Ureter (tissue), 1 donor: ENCODE measurements around the gene ST8SIA4. TPM values are rescaled to one million over a fixed set of nuclear protein-coding genes. Genes with fewer than 3 reads are reported as not detected.
"Not testable (repeated sequence)": the region's sequence is repeated elsewhere in the genome, so short reads cannot be mapped to it uniquely, and the experiment has no call there.

ENCODE experiments used
- DNase-seq: peaks from one replicate; pipeline ENCODE4 v3.0.0-alpha.2; 2020; ENCODE audit warnings: low spot score
- total RNA-seq: library from RNA; stranded (reverse); gene quantifications from one replicate; pipeline ENCODE4 v1.2.4, GENCODE V29; 2023
- donor health status: DM: yes; HTN: yes; CAD: no.

ST8SIA4 gene
- total RNA-seq, 1 donor from 2014 or later: 6.5 TPM

DNA sequence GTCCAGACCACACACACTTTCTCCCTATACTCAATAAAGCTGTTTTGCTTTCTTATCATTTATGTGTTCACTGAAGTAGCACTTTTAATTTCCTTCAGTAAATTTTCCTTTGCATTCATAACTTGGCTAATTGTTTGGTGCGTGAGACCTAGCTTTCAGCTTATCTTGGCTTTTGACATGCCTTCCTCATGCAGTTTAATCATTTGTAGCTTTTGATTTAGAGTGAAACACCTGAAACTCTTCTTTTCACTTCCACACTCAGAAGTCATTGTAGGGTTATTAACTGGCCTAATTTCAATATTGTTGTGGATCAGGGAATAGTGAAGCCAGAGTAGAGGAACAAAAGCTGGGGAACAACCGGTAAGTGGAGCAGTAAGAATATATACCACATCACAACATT, 114.7 kb downstream of the ST8SIA4 start:
- no peak for DNase-seq

DNA sequence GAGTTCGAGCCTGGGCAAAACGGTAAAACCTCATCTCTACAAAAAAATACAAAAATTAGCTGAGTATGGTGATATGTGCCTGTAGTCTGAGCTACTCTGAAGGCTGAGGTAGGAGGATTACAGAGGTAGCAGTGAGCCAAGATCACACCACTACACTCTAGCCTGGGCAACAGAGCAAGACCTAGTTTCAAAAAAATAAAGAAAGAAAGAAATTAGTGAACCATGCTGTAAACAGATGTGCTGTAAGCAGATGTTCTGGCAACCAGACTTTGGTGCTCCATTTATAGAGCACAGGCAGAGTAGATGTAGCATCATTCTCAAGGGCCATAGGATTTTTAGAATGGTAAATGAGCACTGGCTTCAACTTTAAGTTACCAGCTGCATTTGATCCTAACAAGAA, 115.4 kb downstream of the ST8SIA4 start:
- DNase-seq: no peak

DNA sequence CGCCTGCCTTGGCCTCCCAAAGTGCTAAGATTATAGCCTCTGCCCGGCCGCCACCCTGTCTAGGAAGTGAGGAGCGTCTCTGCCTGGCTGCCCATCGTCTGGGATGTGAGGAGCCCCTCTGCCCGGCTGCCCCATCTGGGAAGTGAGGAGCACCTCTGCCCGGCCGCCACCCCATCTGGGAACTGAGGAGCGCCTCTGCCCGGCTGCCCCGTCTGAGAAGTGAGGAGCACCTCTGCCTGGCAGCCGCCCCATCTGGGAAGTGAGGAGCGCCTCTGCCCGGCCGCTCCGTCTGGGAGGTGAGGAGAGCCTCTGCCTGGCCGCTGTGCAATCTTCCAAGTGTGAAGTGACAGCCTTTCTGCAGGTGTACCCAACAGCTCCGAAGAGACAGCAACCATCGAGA, 117.5 kb downstream of the ST8SIA4 start:
- DNase-seq: not testable (repeated sequence)

DNA sequence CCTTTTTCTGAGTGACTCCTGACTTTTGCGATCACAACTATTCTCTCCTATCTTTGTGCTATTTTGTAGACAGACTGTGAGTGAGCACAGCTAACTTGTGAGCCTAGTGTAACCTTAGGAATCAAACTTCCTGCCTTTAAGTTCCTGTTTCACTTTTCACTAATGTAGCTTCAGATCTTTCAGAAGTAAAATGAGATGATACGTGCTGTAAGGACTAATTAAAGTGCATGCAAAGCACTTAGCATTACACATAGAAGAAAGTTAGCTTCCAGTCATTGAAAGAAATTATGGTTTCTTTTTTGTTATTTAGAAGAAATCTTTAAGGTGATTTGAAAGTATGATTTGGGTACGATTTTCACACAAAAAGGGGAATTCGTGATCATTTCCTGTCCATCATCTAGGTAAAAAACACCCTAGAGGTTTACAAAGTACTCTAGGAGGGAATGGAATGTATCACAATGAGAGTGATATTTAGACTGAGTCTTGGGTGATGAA, 122.7 kb downstream of the ST8SIA4 start:
- DNase-seq: no peak

DNA sequence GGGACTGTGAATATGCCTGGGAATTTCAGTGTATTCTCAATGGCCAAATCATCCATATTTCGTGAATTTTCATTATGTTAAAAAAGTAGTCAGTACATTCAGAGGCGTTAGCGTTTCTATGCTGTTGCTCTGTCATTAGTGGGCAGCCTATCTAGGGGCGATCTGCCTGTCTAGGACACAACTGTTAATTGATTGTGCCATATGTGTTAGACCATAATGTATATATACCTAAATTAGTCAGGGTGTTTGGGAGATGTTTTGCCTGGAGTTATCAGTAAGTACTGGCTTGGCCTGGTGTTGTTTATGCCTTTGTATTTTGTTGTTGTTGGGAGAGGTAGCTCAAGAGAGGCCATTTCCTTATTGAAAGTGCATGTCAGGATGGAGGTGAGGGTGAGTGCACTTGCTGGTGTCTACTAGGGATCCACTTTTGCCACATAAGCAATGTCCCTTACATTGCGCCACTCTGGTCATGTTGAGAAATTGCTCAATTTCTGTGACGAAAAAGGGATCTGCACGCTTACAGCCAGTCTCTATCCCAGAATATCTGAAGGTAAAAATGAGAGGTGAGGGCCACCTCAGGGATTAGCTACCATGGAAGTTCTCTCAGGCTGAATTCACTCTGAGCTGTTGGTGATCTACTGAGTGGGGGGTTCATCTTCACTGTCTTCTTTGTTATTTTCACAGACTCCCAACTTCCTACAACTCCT, 123.3 kb downstream of the ST8SIA4 start:
- no peak for DNase-seq

DNA sequence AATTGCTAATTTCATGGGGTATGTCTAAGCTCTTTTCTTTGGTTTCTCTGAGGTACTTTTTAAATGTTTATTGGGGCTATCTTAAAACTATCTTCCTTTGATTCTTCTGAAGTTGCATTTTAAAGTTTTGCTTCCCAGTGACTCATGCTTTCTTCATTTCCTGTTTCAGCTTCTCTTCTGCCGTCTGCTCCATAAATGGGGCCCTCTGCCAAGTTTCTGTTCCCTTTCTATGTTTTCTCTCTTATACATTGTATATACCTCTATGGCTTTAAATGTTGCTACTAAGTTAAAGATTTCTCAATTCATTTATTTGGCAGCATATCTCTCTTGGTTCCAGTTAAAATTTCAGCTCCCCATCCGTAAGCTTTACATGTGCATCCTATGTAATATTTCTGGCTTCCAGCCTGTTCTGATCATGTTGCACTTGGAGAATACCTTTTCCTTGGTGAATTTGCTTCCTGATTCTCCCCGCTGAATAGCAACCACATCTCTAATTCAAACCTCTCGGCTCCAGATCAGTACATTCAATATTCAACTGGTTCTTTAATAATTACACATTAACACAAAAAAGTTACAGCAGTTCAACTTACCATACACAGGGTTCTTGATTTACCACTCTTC, 125.3 kb downstream of the ST8SIA4 start:
- DNase-seq: no peak

DNA sequence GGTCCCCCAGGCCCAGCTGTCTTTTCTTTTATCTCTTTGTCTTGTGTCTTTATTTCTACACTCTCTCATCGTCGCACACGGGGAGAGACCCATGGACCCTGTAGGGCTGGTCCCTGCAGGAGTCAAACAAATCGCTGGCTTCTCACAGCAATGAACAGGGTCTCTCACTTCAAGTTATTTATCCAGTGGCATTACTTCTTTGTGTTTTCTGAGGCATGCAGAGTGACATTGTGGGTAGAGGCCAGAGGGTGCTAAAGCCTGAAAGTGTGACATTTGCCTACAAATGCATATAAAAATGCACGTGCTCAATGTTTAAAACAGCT, 127.6 kb downstream of the ST8SIA4 start:
- DNase-seq: no peak

DNA sequence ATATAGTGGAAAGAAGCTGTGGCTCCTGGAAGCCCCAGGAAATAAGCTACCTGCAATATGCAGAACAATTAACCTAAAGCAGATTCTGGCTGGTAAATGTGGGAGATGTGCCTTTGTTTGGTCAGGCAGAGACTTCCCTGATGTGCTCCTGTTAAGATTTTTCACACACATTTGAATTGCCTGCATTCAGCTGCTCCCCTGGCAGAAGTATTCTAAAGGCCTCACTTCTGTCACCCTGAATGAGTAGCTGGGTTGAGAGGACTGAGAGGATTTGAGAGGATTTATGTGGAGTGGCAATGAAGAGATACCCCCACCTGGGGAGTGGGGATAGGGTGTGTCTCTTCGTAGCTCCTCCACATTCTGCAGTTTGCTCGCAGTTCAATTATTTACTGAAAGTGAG, 130.5 kb downstream of the ST8SIA4 start:
- DNase-seq: no peak

DNA sequence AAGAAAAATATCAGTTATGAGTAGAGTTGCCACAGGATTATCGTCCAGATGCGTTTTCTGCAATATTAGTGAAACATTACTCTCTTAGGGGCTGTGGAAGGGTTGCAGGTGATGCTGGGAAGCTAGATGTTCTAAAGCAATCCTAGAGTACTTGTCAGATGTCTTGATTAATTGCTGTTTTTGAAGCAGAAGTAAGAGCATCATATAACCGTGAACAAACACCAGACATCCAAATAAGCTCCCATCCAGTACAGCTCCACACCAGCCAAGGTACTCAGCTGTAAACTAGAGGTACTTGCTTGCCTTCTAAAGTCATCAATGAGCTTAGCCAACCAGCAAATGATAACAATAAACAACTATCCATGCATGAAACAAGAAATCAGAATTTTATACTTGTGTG, 131.1 kb downstream of the ST8SIA4 start:
- no peak for DNase-seq

DNA sequence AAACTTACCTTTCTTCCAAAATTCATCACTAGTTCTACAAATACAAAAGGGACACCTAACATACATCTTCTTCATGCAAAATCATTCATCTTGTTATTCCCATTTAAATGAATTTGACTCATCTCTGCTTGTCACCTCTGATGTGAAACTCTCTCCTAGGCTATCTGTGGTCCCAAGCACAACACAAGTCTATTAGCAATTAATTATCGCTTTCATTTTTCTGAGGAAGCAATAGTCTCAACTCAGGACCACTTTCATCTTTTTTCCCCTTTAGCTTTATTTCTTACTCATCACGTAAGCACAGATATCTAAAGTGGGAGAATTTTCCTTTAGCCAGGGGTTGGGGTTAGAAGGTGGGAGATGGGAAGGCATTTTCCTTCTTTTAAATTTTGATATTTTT, 131.9 kb downstream of the ST8SIA4 start:
- no peak for DNase-seq

DNA sequence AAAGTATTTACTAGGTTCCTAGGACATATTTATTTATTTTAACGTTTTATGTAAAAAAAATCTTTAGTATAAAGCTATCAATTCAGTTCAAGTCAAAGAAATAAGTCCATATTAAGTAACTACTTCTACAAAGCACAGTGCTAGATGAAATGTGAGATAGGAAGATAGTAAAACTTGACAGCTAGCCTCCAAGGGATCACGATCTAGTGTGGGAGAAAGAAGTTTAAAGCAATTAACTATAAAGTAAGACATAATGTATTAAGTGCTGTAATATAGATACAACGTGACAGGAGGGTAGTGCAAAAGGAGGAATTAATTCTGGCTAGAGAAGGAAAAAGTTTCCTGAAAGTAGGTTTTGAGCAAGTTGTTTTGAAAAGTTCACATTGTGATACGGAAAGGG, 134.9 kb downstream of the ST8SIA4 start:
- no peak for DNase-seq

DNA sequence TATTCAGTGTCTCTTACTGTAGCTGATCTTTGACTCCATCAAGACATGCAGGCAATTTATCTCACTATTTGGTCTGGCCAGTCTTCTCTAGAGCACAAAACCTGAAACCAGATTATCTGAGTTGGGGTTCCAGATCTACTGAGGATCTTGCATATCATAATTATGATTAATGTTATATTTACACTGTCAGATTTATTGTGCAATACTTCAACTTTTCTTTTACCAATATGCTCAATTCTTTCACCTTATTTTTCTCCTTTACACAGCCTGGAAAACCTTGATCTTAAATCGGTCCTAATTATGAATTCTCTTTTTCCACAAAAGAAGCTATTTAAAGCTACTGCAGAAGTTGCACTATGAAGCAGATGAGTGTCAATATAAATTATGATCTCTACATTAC, 140.1 kb downstream of the ST8SIA4 start:
- DNase-seq: no peak

DNA sequence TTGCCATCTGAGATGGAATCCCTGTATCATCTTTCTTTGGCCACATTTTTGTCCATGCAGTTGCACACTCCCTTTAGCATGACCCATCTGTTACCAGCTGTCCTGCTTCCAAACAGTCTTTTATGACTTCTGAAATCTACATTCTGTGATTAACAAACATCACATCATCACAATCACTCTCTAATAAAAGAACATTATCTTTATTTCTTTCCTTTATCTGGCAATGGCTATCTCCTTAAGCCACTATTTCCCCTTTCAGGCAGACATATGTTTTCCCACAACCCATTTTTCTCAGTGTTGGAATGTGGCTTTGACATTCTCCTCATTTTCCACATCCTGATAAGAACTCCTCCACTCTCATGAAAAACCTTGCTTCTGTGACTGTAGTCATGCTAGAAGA, 141.0 kb downstream of the ST8SIA4 start:
- DNase-seq: no peak

DNA sequence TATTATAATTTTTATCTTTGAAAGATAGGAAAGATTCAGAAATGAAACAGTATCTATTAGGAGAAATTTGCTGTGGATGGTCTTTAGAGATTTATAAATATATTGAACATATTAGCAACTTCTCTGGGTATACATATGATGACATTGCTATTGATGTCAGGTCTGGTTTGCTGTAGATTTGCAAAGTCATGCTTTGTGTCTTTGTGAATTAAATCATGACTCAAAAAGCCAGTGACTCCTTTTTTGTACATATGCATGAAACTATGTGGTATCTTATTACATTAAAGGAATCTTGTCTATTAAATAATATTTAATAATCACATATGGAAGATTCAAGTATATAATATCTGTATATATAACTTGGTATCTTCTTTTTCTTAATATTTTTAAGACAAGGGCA, 141.9 kb downstream of the ST8SIA4 start:
- DNase-seq: no peak

DNA sequence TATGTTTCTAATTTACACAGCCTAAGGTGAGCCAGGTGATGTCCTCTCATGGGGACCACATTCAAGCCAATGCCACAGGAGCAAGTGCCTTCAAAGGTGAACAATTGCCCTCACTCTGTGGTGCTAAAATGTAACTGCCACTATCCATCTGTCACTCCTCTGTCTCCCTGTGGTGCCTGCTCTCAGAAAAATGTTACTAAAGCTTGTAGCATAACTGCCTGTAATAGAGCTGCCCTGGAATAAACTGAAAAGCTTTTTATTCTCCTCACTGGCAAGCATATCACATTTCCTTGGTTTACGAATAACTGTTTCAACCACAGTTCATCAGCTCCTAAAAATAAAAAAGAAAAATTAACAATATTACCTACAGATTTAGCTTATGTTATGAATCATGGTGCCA, 142.4 kb downstream of the ST8SIA4 start:
- no peak for DNase-seq

DNA sequence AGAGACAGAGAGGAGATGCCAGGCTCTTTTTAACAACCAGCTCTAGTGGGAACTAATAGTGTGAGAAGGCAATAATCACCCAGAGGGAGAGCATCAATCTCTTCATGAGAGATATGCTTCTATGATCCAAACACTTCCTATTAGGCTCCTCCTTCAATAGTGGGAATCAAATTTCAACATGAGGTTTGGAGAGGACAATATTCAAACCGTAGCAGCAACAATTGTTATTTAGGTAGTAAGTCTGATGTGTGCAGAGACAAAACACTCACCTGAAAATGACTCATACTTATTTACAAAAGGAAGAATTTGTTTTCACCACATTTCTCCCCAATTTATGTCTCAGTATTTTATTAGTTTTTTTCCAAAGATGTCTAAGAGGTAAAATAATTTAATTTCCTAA, 144.3 kb downstream of the ST8SIA4 start:
- no peak for DNase-seq

DNA sequence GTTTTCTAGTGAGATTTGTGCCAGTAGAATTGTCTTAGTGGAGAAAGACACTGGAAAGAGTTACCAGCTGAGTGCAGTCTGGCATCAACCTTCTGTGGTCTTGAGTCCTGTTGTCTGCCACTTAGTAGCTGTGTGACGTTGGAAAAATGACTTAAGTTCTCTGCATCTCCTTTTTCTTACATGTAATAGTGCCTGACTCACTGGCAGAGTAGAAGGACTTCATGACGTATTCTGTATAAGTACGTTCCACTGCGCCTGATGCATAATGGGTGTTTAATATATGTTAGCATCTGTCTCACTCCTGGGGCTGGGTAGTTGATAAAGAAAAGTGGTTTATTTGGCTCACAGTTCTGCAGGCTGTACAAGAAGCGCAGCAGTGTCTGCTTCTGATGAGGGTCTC, 144.8 kb downstream of the ST8SIA4 start:
- DNase-seq: no peak

DNA sequence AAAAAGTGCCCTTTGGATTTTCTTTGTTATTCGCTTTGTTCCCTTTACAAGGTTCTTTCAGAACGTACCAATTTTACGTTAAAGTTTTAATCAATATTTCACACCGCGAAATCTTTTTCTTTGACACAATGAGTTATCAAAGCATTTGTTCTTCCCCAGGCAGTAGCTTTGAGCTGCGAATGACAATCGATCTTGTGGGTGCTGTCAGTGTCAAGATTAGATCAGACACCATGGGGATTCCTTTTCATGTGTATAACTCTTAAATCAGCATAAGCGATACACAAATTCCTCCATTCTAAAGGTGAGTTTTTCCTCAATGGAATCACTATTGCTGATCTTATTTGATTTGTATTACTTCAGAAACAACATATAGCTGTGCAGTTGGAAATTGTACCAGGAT, 145.5 kb downstream of the ST8SIA4 start:
- no peak for DNase-seq
